GM21360 (cell line): ENCODE data around the gene WAPL.
A peak's percentile ranks its signal among the peaks of the same experiment; 100 is the strongest.

ENCODE experiments used
- ATAC-seq: cut with Tn5 transposase; IDR thresholded peaks from one replicate; pipeline ENCODE4 v1.9.1; 2021; ENCODE audit warnings: mild to moderate bottlenecking, moderate library complexity; ENCODE audit not compliant: unreplicated experiment

WAPL gene

GRCh38 chr10:86524225-86524962 is 2.8 kb upstream of the WAPL start:
- ATAC-seq = no peak

DNA sequence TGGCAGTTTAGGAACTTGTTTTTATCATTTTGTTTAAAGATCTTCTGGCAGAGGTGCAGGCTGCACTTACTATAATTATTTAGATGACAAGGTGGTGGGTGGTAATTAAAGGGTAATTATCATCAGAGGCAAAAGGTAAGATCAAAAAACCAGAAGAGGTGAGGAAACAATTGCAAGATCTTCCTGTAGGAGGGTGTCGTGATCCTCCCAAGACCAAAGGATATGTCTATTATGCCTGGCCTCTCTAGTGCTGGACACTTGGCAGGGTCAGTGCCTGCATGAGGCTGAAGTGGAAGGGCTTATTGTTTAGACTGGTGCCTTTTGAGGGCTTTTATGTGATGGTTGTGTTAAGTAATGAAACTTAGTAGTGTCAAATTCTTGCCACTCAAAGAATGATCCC is 1.8 kb upstream of the WAPL start:
- no peak for ATAC-seq

- no peak for ATAC-seq
Observed at GRCh38 chr10:86522510-86522855, 891 bp upstream of the WAPL start.

DNA sequence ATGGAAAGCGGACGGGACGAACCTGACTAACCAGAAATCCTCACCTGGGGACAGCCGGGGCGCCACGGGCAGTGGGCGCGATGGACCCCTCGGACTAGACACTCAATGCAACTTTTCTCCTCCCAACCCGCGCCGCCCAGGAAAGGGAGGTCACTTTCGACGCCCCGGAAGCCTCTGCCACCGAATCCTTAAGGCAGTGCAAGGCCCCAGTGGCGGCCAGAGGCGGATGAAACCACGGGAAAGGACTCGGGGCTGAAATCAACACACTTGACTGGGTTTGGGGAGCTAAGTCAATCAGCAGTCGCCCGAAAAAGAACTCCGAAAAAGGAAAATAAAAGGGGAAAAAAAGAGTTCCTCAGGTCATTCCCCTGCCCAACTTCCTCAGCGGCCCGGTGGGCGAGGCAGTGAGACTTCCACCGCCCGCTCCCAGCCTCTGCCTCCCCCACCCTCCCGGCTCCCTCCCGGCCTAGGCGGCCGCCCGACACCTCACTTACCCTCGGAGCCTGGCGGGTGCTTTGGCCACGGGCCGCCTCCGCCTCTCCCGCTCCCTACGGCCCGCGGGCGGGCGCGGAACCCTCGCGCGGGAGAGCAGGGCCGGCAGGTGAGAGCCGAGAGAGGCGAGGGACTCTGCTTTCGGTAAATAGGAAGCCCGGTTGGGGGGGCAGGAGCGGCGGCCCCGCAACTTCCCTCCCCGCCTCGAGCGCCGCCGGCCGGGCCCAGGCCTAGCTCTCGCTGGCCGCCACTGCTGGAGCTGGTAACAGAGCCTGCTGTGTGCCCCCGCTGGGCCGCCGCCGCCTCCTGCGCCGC is 518 bp downstream of the WAPL start:
- peak; percentile 12 for ATAC-seq

DNA sequence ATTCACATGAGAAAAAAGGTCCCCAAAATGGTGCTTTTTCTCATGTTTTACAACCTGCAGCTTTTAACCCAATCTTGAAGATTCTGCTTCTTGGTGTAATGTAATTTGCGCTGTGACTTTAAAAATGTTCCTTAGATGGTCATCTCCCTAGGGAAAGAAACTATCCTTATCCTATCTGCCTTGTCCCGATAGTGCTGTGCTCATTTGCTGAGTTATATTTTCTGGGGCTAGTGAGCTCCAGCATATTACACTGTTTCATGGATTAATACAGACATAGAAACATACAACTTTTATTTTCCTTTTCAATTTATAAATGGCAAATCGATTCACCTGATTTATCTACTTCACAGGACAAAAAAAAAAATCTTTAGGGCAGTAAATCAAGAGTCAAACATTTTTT is 2.8 kb downstream of the WAPL start:
- ATAC-seq = no peak

GRCh38 chr10:86512137-86512536 is 9.5 kb downstream of the WAPL start:
- no peak for ATAC-seq

- no peak for ATAC-seq
Observed at GRCh38 chr10:86511027-86511865, 10.3 kb downstream of the WAPL start.

DNA sequence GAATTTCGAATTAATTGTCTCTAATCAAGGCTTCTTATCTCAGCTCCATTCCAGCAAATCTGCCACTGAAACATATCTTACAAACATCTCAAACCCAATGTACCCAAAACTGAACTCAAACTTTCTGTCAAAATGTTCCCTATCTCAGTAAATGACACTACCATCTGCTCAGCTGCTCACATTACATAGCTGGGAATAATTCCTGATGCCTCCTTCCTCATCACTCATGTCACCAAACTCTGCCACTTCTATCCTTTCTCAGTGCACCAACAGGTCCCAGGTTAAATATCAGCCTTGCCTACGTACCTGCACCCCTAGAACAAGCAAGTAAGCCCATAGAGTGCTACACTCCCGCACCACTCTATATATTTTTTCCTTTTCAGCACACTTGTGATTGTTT is 12.4 kb downstream of the WAPL start:
- no peak for ATAC-seq

GRCh38 chr10:86508217-86508616 is 13.4 kb downstream of the WAPL start:
- ATAC-seq = no peak

DNA sequence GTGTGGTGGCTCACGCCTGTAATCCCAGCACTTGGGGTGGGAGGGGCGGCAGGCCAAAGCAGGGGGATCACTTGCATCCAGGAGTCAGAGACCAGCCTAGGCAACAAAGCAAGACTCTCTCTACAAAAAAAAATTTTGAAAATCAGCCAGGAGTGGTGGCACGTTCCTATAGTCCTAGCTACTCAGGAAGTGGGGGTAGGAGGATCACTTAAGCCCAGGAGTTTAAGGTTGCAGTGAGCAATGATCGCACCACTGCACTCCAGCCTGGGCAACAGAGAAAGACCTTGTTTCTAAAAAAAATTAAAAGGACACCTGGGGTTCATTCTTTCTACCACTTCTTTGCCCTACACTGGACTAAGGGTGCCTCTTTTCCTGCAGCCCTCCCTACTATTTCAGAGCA is 15.1 kb downstream of the WAPL start:
- ATAC-seq = no peak

GRCh38 chr10:86506062-86506461 is 15.5 kb downstream of the WAPL start:
- no peak for ATAC-seq

GRCh38 chr10:86504510-86504909 is 17.1 kb downstream of the WAPL start:
- ATAC-seq = no peak

GRCh38 chr10:86500846-86501245 is 20.7 kb downstream of the WAPL start:
- ATAC-seq = no peak

- ATAC-seq = no peak
Observed at GRCh38 chr10:86498598-86498997, 23.0 kb downstream of the WAPL start.

DNA sequence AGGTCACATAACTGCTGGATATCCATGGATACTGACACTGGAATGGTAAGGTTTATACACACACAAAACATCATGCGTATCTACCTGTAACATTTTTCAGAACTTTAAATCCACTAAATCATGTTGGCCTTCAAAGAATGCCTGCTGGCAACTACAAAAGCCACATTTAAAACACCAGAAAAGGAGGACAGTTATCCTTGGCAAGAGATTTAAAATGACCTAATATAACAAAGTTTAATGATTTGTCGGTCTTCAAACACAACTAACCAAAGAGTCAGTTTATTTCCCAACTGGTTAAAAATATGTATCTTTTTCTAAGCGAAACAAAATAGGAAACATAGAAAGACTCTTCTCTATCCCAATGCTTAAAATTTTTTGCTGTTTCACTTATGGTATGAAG is 24.0 kb downstream of the WAPL start:
- no peak for ATAC-seq

DNA sequence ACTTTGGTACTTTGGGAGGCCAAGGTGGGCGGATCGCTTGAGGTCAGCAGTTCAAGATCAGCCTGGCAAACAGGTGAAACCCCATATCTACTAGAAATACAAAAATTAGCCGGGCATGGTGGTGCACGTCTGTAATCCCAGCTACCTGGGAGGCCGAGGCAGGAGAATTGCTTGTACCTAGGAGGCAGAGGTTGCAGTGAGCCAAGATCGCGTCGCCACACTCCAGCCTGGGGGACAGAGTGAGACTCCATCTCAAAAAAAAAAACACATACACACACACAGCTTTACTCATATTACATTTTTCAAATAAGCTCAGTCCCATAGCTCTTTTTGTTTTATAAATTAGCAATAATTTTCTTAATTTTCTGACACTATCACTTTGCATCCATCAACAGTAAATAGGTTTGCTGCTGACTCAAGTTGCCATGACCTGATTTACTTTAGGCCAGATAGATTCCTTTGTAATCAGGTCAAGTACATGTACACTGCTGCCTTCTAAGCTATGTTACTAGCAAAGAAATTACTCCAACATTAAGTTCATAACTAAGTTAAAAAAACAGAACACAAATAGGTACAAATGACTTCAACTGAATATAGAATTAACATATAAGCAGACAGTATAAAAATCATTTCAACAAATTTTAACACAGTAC is 31.5 kb downstream of the WAPL start:
- no peak for ATAC-seq

- no peak for ATAC-seq
Observed at GRCh38 chr10:86489071-86489810, 32.4 kb downstream of the WAPL start.

DNA sequence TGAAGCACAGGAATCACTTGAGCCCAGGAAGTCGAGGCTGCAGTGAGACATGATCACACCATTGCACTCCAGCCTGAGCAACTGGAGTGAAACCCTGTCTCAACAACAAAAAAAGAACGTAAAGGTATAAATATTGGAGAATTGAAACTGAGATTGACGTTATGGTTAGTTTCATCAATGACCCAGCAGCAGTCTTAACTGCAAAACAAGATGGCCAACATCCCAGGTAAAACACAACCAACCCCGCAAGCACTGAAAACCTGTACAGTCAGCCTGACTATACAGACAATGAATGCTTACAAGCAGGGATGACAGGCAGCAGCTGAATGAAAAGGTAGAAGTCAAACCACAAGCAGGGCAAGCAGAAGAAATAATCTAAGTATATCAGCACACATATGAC is 34.7 kb downstream of the WAPL start:
- ATAC-seq = peak; percentile 64

- ATAC-seq = no peak
Observed at GRCh38 chr10:86483664-86484063, 37.9 kb downstream of the WAPL start.

- ATAC-seq = no peak
Observed at GRCh38 chr10:86481761-86482160, 39.8 kb downstream of the WAPL start.
